Keratinocyte (primary cell): Measurements from ENCODE around the gene FOXK2.

ENCODE experiments used
- CTCF ChIP-seq, 3 experiments: IDR thresholded peaks in 1 of 3; conservative IDR thresholded peaks in 1 of 3; optimal IDR thresholded peaks in 1 of 3; 2 replicates in 2 of 3; 3 replicates in 1 of 3; pipeline versions ENCODE3 to v1.5.1; 2011; ENCODE audit warnings: low read length in 3 of 3, mild to moderate bottlenecking in 3 of 3, moderate library complexity in 2 of 3, control low read depth in 1 of 3, inconsistent platforms in 1 of 3; ENCODE audit not compliant: insufficient read depth in 2 of 3; ENCODE audit errors: extremely low read depth in 1 of 3
- EZH2 ChIP-seq: IDR thresholded peaks from one replicate; pipeline ENCODE4 v1.6.1; 2012; ENCODE audit warnings: inconsistent platforms, mild to moderate bottlenecking, low read length, moderate library complexity

GRCh38 chr17:82519971-82520903 is 705 bp downstream of the FOXK2 start:
- TF ChIP-seq CTCF (optimal IDR thresholded peaks at IDR 0.05 in 1 of 3, IDR thresholded peaks at IDR 0.05 in 1 of 3, conservative IDR thresholded peaks at IDR 0.05 in 1 of 3; ENCODE audit: extremely low read depth in 1 of 3, insufficient read depth in 2 of 3, low read length in 3 of 3) (no peak), EZH2 (no peak)
